Smooth muscle cell (in vitro differentiated cells): ENCODE data around the gene ADAM33. TPM values are rescaled to one million over a fixed set of nuclear protein-coding genes. Genes with fewer than 3 reads are reported as not detected.

ENCODE experiments used
- DNase-seq: peaks from one replicate; lab custom pipeline; 2025; ENCODE audit not compliant: unreplicated experiment; lab: John Stamatoyannopoulos, UW
- H2AFZ ChIP-seq: fragments of 200-600 bp; sonication (generic); 2 replicates; pipeline ENCODE4 v1.6.0; 2016; ENCODE audit warnings: antibody characterized with exemption, low read depth, mild to moderate bottlenecking
- H3F3A ChIP-seq: fragments of 200-600 bp; sonication (generic); 2 replicates; pipeline ENCODE4 v1.6.0; 2017; ENCODE audit warnings: antibody characterized with exemption, low read depth
- H3K27ac ChIP-seq: fragments of 200-600 bp; sonication (generic); 2 replicates; pipeline ENCODE4 v1.5.1; 2016; ENCODE audit warnings: low read depth, mild to moderate bottlenecking
- H3K27me3 ChIP-seq: fragments of 200-600 bp; sonication (generic); 2 replicates; pipeline ENCODE4 v1.6.1; 2016; ENCODE audit warnings: low read depth, mild to moderate bottlenecking
- H3K36me3 ChIP-seq: fragments of 200-600 bp; sonication (generic); 2 replicates; pipeline ENCODE4 v1.5.1; 2016; ENCODE audit warnings: low read depth
- H3K4me1 ChIP-seq: fragments of 200-600 bp; sonication (generic); 2 replicates; pipeline ENCODE4 v1.5.1; 2016; ENCODE audit warnings: low read depth
- H3K4me2 ChIP-seq: fragments of 200-600 bp; sonication (generic); 2 replicates; pipeline ENCODE4 v1.6.0; 2016; ENCODE audit warnings: mild to moderate bottlenecking
- H3K4me3 ChIP-seq: fragments of 200-600 bp; sonication (generic); 2 replicates; pipeline ENCODE4 v1.5.1; 2016; ENCODE audit warnings: mild to moderate bottlenecking
- H3K79me2 ChIP-seq: fragments of 200-600 bp; sonication (generic); 2 replicates; pipeline ENCODE4 v1.6.0; 2016; ENCODE audit warnings: low read depth, mild to moderate bottlenecking
- H3K9ac ChIP-seq: fragments of 200-600 bp; sonication (generic); 2 replicates; pipeline ENCODE4 v1.6.0; 2016; ENCODE audit warnings: low read depth
- H3K9me3 ChIP-seq: fragments of 200-600 bp; sonication (generic); replicated peaks from 2 replicates; pipeline ENCODE4 v1.5.1; 2016; ENCODE audit warnings: low read depth
- H4K20me1 ChIP-seq: fragments of 200-600 bp; sonication (generic); 2 replicates; pipeline ENCODE4 v1.6.0; 2016; ENCODE audit warnings: low read depth
- WGBS: methylation state at CpG from one replicate; pipeline ENCODE4 v1.1.7; 2016; ENCODE audit warnings: low lambda C conversion rate; 5-methylcytosine and 5-hydroxymethylcytosine counted together
- polyA plus RNA-seq: library from polyadenylated mRNA; unstranded; fragments of >200 nt; fragmentation: Nextera tagmentation; extraction: Ambion mirVana; gene quantifications from 2 replicates; pipeline ENCODE4 v1.2.1, GENCODE V29; 2016
- total RNA-seq: library from RNA; depleted of rRNA; stranded (reverse); fragments of >200 nt; gene quantifications from 2 replicates; pipeline ENCODE4 v1.2.3, GENCODE V29; 2014
- TF ChIP-seq, protein P1 (sequence below): fragments of 200-600 bp; sonication (generic); IDR thresholded peaks from 2 replicates; pipeline ENCODE4 v1.5.1; 2017; ENCODE audit warnings: borderline replicate concordance, mild to moderate bottlenecking, antibody characterized with exemption; ENCODE audit not compliant: insufficient read depth, poor library complexity, severe bottlenecking

ADAM33 gene
- total and polyA plus RNA-seq, 2 experiments from 2014 or later = 5.1 to 7.4 TPM

DNA sequence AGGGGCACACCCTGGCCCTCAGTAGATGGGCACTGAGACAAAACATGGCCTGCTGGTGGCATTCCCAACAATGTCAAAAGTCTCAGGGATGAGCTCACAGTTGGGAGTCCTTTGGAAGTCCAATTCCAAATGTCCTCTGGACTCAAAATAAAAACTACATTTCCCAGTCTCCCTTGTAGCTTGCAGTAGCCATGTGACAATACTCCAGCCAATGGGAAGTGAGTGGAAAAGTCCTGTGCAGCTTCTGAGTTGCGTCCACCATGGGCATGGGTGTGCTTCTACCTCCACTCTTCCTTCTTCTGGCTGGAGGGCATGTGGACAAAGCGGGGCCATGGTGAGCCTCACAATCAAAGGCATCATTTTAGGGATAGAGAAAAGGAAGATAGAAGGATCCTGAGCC, 5.8 kb upstream of the ADAM33 start:
- Histone ChIP-seq H3K9ac (no peak overlapping the region), H3K36me3 (no peaks in the 10 kb centered on the region), H3K27ac (no peak overlapping the region), H3K79me2 (no peaks in the 10 kb centered on the region), H4K20me1 (no peaks in the 10 kb centered on the region), H2AFZ (peak overlapping the region; percentile 5), H3K27me3 (no peaks in the 10 kb centered on the region), H3K4me2 (no peak overlapping the region), H3F3A (no peaks in the 10 kb centered on the region), H3K4me3 (no peak overlapping the region), H3K9me3 (no peaks in the 10 kb centered on the region), H3K4me1 (no peaks in the 10 kb centered on the region)
- no peak for DNase-seq
- 63% methylated on average over 2 of the region's 2 CpGs for WGBS
- TF ChIP-seq, protein P1, sequence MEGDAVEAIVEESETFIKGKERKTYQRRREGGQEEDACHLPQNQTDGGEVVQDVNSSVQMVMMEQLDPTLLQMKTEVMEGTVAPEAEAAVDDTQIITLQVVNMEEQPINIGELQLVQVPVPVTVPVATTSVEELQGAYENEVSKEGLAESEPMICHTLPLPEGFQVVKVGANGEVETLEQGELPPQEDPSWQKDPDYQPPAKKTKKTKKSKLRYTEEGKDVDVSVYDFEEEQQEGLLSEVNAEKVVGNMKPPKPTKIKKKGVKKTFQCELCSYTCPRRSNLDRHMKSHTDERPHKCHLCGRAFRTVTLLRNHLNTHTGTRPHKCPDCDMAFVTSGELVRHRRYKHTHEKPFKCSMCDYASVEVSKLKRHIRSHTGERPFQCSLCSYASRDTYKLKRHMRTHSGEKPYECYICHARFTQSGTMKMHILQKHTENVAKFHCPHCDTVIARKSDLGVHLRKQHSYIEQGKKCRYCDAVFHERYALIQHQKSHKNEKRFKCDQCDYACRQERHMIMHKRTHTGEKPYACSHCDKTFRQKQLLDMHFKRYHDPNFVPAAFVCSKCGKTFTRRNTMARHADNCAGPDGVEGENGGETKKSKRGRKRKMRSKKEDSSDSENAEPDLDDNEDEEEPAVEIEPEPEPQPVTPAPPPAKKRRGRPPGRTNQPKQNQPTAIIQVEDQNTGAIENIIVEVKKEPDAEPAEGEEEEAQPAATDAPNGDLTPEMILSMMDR = no peak

DNA sequence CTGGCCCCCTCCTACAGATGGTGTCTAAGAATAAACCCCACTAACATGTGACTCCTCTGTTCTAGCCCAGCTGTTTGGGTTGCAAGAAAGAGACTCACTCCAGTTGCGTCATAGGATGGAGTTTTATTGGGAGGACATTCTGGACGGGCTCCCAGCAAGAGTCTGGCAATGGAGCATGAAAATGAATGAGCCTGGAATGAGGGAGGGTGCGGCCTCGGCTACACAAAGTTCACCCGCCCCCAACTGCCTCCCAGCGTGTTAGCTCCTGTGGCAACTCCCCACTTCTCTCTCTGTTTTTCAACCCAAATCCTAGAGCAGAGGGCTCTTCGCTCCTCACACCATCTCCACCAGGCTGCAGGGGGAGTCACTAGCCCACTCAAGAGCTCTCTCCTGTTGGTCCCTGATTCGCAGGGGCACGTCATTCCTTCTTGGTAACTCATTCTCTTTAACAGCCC, 5.1 kb upstream of the ADAM33 start:
- Histone ChIP-seq H3K27me3 (peaks cover 4% of the 10 kb centered on the region), H3K27ac (no peak overlapping the region), H3K4me3 (no peak overlapping the region), H2AFZ (no peak overlapping the region), H3K9ac (no peak overlapping the region), H3K36me3 (no peaks in the 10 kb centered on the region), H3K9me3 (no peaks in the 10 kb centered on the region), H3K4me1 (no peaks in the 10 kb centered on the region), H4K20me1 (no peaks in the 10 kb centered on the region), H3F3A (no peaks in the 10 kb centered on the region), H3K79me2 (no peaks in the 10 kb centered on the region), H3K4me2 (no peak overlapping the region)
- WGBS = 55% methylated on average over 9 of the region's 9 CpGs
- DNase-seq = no peak
- TF ChIP-seq, protein P1 = no peak

DNA sequence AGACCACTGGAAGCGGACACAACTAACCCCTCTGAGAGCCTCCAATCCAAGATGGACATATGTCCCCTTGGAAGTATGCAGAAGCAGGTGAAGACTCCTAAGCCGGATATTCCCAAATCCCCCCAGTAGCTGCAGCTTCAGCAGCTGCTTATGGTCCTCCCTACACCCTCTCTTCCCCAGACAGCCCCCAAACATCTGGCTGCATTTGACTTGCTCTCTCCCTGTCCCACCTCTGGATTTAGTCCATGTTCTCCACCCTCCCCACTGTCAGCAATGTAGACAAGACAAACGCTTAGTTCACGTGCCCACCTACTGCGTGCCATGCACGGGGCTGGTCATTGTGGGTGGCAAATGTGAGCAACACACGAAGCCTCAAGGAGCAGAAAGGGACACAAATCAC, 4.6 kb upstream of the ADAM33 start:
- TF ChIP-seq, protein P1 = no peak
- H3K9me3 ChIP-seq = no peaks in the 10 kb centered on the region
- WGBS = 92% methylated on average over 7 of the region's 7 CpGs
- H3K27ac ChIP-seq = no peak overlapping the region
- H3K4me1 ChIP-seq = peaks cover 3% of the 10 kb centered on the region
- H3K36me3 ChIP-seq = no peaks in the 10 kb centered on the region
- no peaks in the 10 kb centered on the region for H4K20me1 ChIP-seq
- no peak overlapping the region for H3K4me2 ChIP-seq
- H3K9ac ChIP-seq = no peak overlapping the region
- no peaks in the 10 kb centered on the region for H3F3A ChIP-seq
- peaks cover 4% of the 10 kb centered on the region for H3K27me3 ChIP-seq
- no peak for DNase-seq
- H3K4me3 ChIP-seq = no peak overlapping the region
- H3K79me2 ChIP-seq = no peaks in the 10 kb centered on the region
- H2AFZ ChIP-seq = no peak overlapping the region

DNA sequence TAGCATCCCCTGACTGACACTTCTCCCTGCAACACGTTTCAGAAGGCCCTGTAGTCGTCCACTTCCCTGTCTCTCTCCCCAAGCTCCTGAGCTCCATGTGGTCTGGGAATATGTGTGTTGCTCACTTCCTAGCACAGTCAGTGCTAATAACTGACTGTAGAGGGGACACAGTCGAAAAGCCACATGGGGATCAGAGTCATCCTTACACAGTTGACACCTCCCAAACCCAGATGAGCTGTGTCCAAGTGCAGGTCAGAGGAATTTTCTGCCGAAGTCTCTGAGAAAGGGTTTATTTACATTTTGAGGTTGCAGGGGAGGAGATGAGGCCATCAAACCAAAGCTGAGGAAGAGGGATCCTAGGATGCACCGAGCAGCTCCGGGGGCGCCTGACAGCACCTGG, 3.5 kb upstream of the ADAM33 start:
- no peaks in the 10 kb centered on the region for H3K79me2 ChIP-seq
- no peaks in the 10 kb centered on the region for H4K20me1 ChIP-seq
- no peak overlapping the region for H3K9ac ChIP-seq
- peaks cover 4% of the 10 kb centered on the region for H3K4me1 ChIP-seq
- DNase-seq = no peak
- H3K36me3 ChIP-seq = no peaks in the 10 kb centered on the region
- no peak overlapping the region for H3K4me2 ChIP-seq
- no peaks in the 10 kb centered on the region for H3F3A ChIP-seq
- H3K4me3 ChIP-seq = no peak overlapping the region
- peaks cover 4% of the 10 kb centered on the region for H3K27me3 ChIP-seq
- H3K27ac ChIP-seq = no peak overlapping the region
- WGBS = 66% methylated on average over 7 of the region's 7 CpGs
- H2AFZ ChIP-seq = no peak overlapping the region
- no peaks in the 10 kb centered on the region for H3K9me3 ChIP-seq
- TF ChIP-seq, protein P1 = no peak
